Medulla oblongata (tissue), 1 donor: ENCODE measurements around the gene ABCA10.
"Not testable (repeated sequence)": the region's sequence is repeated elsewhere in the genome, so short reads cannot be mapped to it uniquely, and the experiment has no call there.

Experiments used
- DNase-seq: peaks from one replicate; pipeline ENCODE4 v3.0.0-alpha.2; 2015; ENCODE audit errors: extremely low spot score

ABCA10 gene

GRCh38 chr17:69230939-69231338, 2.3 kb upstream of the ABCA10 start:
- no peak for DNase-seq

- DNase-seq, result no peak
Observed at GRCh38 chr17:69228018-69228417, 606 bp downstream of the ABCA10 start.

- no peak for DNase-seq
Observed at GRCh38 chr17:69227541-69227940, 1.1 kb downstream of the ABCA10 start.

GRCh38 chr17:69223809-69224208, 4.8 kb downstream of the ABCA10 start:
- DNase-seq, result no peak

GRCh38 chr17:69222707-69223258, 5.8 kb downstream of the ABCA10 start:
- no peak for DNase-seq

GRCh38 chr17:69220098-69220497, 8.5 kb downstream of the ABCA10 start:
- DNase-seq, result no peak

GRCh38 chr17:69218986-69219385, 9.6 kb downstream of the ABCA10 start:
- DNase-seq, result no peak

GRCh38 chr17:69213059-69213813, 15.4 kb downstream of the ABCA10 start:
- DNase-seq, result no peak

- no peak for DNase-seq
Observed at GRCh38 chr17:69208640-69209039, 20.0 kb downstream of the ABCA10 start.

- no peak for DNase-seq
Observed at GRCh38 chr17:69207151-69207550, 21.5 kb downstream of the ABCA10 start.

- DNase-seq, result no peak
Observed at GRCh38 chr17:69198238-69198637, 30.4 kb downstream of the ABCA10 start.

GRCh38 chr17:69196105-69196653, 32.4 kb downstream of the ABCA10 start:
- not testable (repeated sequence) for DNase-seq

- DNase-seq, result no peak
Observed at GRCh38 chr17:69192754-69193153, 35.9 kb downstream of the ABCA10 start.

GRCh38 chr17:69188796-69189195, 39.8 kb downstream of the ABCA10 start:
- no peak for DNase-seq

GRCh38 chr17:69188064-69188463, 40.6 kb downstream of the ABCA10 start:
- no peak for DNase-seq

GRCh38 chr17:69187294-69187693, 41.3 kb downstream of the ABCA10 start:
- DNase-seq, result peak; percentile 8

- DNase-seq, result no peak
Observed at GRCh38 chr17:69179227-69179952, 49.2 kb downstream of the ABCA10 start.

- DNase-seq, result no peak
Observed at GRCh38 chr17:69176457-69176795, 52.2 kb downstream of the ABCA10 start.

GRCh38 chr17:69175625-69176456, 52.8 kb downstream of the ABCA10 start:
- no peak for DNase-seq

GRCh38 chr17:69175262-69175624, 53.4 kb downstream of the ABCA10 start:
- no peak for DNase-seq

GRCh38 chr17:69173118-69173517, 55.5 kb downstream of the ABCA10 start:
- DNase-seq, result no peak

- no peak for DNase-seq
Observed at GRCh38 chr17:69170377-69170776, 58.2 kb downstream of the ABCA10 start.
